Measurements from ENCODE around the gene TMEM37.

Gene TMEM37

GRCh38 chr2:119431976-119432850 lies 559 bp downstream of the TMEM37 start:
- TF ChIP-seq CTCF (IDR thresholded peaks at IDR 0.05), result no peak

GRCh38 chr2:119432851-119433522 lies 1.3 kb downstream of the TMEM37 start:
- TF ChIP-seq CTCF (IDR thresholded peaks at IDR 0.05), result no peak

GRCh38 chr2:119433636-119434327 lies 2.1 kb downstream of the TMEM37 start:
- TF ChIP-seq CTCF (IDR thresholded peaks at IDR 0.05), result no peak

- TF ChIP-seq CTCF (IDR thresholded peaks at IDR 0.05), result no peak
Measured at GRCh38 chr2:119434664-119435063, 3.0 kb downstream of the TMEM37 start.

GRCh38 chr2:119435081-119435952 lies 3.7 kb downstream of the TMEM37 start:
- no peak for TF ChIP-seq CTCF (IDR thresholded peaks at IDR 0.05)

- no peak for TF ChIP-seq CTCF (IDR thresholded peaks at IDR 0.05)
Measured at GRCh38 chr2:119435953-119436297, 4.3 kb downstream of the TMEM37 start.
